ENCODE measurements around the gene MRPL19. TPM values are rescaled to one million over a fixed set of nuclear protein-coding genes. Genes with fewer than 3 reads are reported as not detected.

The MRPL19 gene
- total and polyA plus RNA-seq, 2 experiments from 2014 or later: 65.5 to 149 TPM

DNA sequence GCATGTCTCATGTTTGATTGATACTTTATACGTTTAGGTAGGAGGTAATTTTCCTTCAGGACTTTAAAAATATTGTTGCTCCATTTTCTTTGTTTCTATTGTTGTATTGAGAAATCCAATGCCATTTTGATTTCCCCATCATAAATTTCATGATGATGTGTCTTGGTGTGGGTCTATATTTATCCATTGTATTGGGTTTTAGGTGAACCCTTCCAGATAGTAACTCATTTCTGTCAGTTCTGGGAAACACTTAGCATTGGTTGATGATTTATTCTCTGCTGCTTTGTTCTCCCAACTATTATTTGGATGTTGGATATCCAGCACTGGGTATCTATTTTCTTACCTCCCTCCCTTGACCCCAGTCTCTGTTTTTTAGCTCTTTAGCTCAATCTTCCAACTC lies 10.0 kb downstream of the MRPL19 start:
- Histone ChIP-seq H3K27ac (ENCODE audit: low read depth) (no peak overlapping the region), H3K36me3 (ENCODE audit: insufficient read depth) (peaks cover 39% of the 10 kb centered on the region), H2AFZ (no peak overlapping the region), H3K4me1 (ENCODE audit: insufficient read depth) (peaks cover 6% of the 10 kb centered on the region; the same call in 1 of the 2 replicates), H3K9me2 (ENCODE audit: insufficient read depth) (no peaks in the 10 kb centered on the region), H3K79me2 (replicated peaks; ENCODE audit: insufficient read depth) (peaks cover 36% of the 10 kb centered on the region), H4K20me1 (replicated peaks; ENCODE audit: insufficient read depth) (no peaks in the 10 kb centered on the region; the same call in none of the 2 replicates), H3K27me3 (ENCODE audit: insufficient read depth) (no peaks in the 10 kb centered on the region), H3K4me3 (no peak overlapping the region), H3F3A (replicated peaks; ENCODE audit: low read depth) (no peaks in the 10 kb centered on the region), H3K4me2 (no peak overlapping the region)
- TF ChIP-seq ZNF114 (CRISPR knock-in tag; IDR thresholded peaks at IDR 0.05) (no peak), ZNF331 (CRISPR knock-in tag; IDR thresholded peaks at IDR 0.05; ENCODE audit: low read depth) (no peak), STAT1 (IDR thresholded peaks at IDR 0.05; ENCODE audit: unreplicated experiment) (no peak), JUNB (IDR thresholded peaks at IDR 0.05; ENCODE audit: unreplicated experiment) (no peak), NANOG (IDR thresholded peaks at IDR 0.05; ENCODE audit: borderline replicate concordance) (no peak), CREB1 (CRISPR knock-in tag; IDR thresholded peaks at IDR 0.05; ENCODE audit: low read depth) (no peak)
- TF ChIP-seq, protein P1, sequence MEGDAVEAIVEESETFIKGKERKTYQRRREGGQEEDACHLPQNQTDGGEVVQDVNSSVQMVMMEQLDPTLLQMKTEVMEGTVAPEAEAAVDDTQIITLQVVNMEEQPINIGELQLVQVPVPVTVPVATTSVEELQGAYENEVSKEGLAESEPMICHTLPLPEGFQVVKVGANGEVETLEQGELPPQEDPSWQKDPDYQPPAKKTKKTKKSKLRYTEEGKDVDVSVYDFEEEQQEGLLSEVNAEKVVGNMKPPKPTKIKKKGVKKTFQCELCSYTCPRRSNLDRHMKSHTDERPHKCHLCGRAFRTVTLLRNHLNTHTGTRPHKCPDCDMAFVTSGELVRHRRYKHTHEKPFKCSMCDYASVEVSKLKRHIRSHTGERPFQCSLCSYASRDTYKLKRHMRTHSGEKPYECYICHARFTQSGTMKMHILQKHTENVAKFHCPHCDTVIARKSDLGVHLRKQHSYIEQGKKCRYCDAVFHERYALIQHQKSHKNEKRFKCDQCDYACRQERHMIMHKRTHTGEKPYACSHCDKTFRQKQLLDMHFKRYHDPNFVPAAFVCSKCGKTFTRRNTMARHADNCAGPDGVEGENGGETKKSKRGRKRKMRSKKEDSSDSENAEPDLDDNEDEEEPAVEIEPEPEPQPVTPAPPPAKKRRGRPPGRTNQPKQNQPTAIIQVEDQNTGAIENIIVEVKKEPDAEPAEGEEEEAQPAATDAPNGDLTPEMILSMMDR (conservative IDR thresholded peaks at IDR 0.05; ENCODE audit: low read depth in 2 of 2): no peak
- TF ChIP-seq, protein P2, sequence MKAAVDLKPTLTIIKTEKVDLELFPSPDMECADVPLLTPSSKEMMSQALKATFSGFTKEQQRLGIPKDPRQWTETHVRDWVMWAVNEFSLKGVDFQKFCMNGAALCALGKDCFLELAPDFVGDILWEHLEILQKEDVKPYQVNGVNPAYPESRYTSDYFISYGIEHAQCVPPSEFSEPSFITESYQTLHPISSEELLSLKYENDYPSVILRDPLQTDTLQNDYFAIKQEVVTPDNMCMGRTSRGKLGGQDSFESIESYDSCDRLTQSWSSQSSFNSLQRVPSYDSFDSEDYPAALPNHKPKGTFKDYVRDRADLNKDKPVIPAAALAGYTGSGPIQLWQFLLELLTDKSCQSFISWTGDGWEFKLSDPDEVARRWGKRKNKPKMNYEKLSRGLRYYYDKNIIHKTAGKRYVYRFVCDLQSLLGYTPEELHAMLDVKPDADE (IDR thresholded peaks at IDR 0.05): no peak
- Mint-ChIP-seq H3K36me3 (ENCODE audit: low read depth) (peaks cover 75% of the 10 kb centered on the region), H3K4me1 (peaks cover 16% of the 10 kb centered on the region), H3K9me3 (no peaks in the 10 kb centered on the region), H3K27me3 (ENCODE audit: insufficient read depth, low read depth, poor library complexity) (peaks cover 2% of the 10 kb centered on the region), H3K27ac (no peak overlapping the region), H3K4me3 (no peak overlapping the region)
- no peak for ATAC-seq
- no peak for DNase-seq (ENCODE audit: low spot score)

DNA sequence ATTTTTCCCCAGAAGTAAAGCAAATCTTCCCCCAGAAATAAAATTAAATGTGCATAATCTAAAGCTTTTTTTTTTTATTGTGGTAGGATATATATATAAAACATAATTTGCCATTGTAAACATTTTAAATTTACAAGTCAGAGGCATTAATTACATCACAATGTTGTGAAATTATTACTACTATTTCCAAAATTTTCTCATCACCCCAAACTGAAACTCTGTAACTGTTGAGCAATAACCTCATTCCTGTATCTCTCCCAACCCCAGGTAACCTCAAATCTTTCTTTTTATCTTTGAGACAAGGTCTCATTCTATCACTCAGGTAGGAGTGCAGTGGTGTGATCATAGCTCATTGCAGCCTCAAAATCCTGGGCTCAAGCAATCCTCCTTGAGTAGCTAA lies 11.2 kb downstream of the MRPL19 start:
- DNase-seq (ENCODE audit: low spot score): no peak
- peaks cover 36% of the 10 kb centered on the region for H3K79me2 ChIP-seq (replicated peaks; ENCODE audit: insufficient read depth)
- H3K27me3 ChIP-seq (ENCODE audit: insufficient read depth): no peaks in the 10 kb centered on the region
- TF ChIP-seq NANOG (IDR thresholded peaks at IDR 0.05; ENCODE audit: borderline replicate concordance) (no peak), JUNB (IDR thresholded peaks at IDR 0.05; ENCODE audit: unreplicated experiment) (no peak), CREB1 (CRISPR knock-in tag; IDR thresholded peaks at IDR 0.05; ENCODE audit: low read depth) (no peak), EZH2phosphoT487 (IDR thresholded peaks at IDR 0.05; ENCODE audit: unreplicated experiment) (no peak), POLR2AphosphoS5 (IDR thresholded peaks at IDR 0.05; ENCODE audit: low read depth) (no peak)
- TF ChIP-seq, protein P3, sequence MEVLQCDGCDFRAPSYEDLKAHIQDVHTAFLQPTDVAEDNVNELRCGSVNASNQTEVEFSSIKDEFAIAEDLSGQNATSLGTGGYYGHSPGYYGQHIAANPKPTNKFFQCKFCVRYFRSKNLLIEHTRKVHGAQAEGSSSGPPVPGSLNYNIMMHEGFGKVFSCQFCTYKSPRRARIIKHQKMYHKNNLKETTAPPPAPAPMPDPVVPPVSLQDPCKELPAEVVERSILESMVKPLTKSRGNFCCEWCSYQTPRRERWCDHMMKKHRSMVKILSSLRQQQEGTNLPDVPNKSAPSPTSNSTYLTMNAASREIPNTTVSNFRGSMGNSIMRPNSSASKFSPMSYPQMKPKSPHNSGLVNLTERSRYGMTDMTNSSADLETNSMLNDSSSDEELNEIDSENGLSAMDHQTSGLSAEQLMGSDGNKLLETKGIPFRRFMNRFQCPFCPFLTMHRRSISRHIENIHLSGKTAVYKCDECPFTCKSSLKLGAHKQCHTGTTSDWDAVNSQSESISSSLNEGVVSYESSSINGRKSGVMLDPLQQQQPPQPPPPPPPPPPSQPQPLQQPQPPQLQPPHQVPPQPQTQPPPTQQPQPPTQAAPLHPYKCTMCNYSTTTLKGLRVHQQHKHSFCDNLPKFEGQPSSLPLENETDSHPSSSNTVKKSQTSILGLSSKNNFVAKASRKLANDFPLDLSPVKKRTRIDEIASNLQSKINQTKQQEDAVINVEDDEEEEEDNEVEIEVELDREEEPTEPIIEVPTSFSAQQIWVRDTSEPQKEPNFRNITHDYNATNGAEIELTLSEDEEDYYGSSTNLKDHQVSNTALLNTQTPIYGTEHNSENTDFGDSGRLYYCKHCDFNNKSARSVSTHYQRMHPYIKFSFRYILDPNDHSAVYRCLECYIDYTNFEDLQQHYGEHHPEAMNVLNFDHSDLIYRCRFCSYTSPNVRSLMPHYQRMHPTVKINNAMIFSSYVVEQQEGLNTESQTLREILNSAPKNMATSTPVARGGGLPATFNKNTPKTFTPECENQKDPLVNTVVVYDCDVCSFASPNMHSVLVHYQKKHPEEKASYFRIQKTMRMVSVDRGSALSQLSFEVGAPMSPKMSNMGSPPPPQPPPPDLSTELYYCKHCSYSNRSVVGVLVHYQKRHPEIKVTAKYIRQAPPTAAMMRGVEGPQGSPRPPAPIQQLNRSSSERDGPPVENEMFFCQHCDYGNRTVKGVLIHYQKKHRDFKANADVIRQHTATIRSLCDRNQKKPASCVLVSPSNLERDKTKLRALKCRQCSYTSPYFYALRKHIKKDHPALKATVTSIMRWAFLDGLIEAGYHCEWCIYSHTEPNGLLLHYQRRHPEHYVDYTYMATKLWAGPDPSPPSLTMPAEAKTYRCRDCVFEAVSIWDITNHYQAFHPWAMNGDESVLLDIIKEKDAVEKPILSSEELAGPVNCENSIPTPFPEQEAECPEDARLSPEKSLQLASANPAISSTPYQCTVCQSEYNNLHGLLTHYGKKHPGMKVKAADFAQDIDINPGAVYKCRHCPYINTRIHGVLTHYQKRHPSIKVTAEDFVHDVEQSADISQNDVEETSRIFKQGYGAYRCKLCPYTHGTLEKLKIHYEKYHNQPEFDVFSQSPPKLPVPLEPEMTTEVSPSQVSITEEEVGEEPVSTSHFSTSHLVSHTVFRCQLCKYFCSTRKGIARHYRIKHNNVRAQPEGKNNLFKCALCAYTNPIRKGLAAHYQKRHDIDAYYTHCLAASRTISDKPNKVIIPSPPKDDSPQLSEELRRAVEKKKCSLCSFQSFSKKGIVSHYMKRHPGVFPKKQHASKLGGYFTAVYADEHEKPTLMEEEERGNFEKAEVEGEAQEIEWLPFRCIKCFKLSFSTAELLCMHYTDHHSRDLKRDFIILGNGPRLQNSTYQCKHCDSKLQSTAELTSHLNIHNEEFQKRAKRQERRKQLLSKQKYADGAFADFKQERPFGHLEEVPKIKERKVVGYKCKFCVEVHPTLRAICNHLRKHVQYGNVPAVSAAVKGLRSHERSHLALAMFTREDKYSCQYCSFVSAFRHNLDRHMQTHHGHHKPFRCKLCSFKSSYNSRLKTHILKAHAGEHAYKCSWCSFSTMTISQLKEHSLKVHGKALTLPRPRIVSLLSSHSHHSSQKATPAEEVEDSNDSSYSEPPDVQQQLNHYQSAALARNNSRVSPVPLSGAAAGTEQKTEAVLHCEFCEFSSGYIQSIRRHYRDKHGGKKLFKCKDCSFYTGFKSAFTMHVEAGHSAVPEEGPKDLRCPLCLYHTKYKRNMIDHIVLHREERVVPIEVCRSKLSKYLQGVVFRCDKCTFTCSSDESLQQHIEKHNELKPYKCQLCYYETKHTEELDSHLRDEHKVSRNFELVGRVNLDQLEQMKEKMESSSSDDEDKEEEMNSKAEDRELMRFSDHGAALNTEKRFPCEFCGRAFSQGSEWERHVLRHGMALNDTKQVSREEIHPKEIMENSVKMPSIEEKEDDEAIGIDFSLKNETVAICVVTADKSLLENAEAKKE (CRISPR knock-in tag; IDR thresholded peaks at IDR 0.05): no peak
- TF ChIP-seq, protein P1 (conservative IDR thresholded peaks at IDR 0.05; ENCODE audit: low read depth in 2 of 2): no peak

More for the DNA sequence above, 11.2 kb downstream of the MRPL19 start:
- Histone ChIP-seq H4K20me1 (replicated peaks; ENCODE audit: insufficient read depth) (no peaks in the 10 kb centered on the region; the same call in none of the 2 replicates), H3K4me2 (no peak overlapping the region), H3K9me2 (ENCODE audit: insufficient read depth) (no peaks in the 10 kb centered on the region), H3K4me1 (ENCODE audit: insufficient read depth) (peaks cover 6% of the 10 kb centered on the region; the same call in 1 of the 2 replicates), H3K36me3 (ENCODE audit: insufficient read depth) (peaks cover 27% of the 10 kb centered on the region), H3K27ac (ENCODE audit: low read depth) (no peak overlapping the region), H2AFZ (no peak overlapping the region), H3F3A (replicated peaks; ENCODE audit: low read depth) (no peaks in the 10 kb centered on the region), H3K4me3 (no peak overlapping the region)
- ATAC-seq: no peak
- H3K9me3 Mint-ChIP-seq: no peaks in the 10 kb centered on the region
- H3K27ac Mint-ChIP-seq: no peak overlapping the region; the same call in 1 of the 2 replicates
- H3K4me3 Mint-ChIP-seq: no peak overlapping the region
- peaks cover 70% of the 10 kb centered on the region for H3K36me3 Mint-ChIP-seq (ENCODE audit: low read depth)
- H3K4me1 Mint-ChIP-seq: peaks cover 16% of the 10 kb centered on the region
- H3K27me3 Mint-ChIP-seq (ENCODE audit: insufficient read depth, low read depth, poor library complexity): peaks cover 2% of the 10 kb centered on the region

Measured in GM23338 (cell line).